Umbilical cord (tissue), 2 donors: Measurements from ENCODE around the gene ANKMY1. TPM values are rescaled to one million over a fixed set of nuclear protein-coding genes. Genes with fewer than 3 reads are reported as not detected.

ENCODE experiments used
- DNase-seq: peaks from one replicate; pipeline ENCODE4 v3.0.0-alpha.2; 2015; ENCODE audit warnings: low spot score
- total RNA-seq: library from RNA; depleted of rRNA; stranded (reverse); fragments of >200 nt; gene quantifications from one replicate; pipeline ENCODE4 v1.2.3, GENCODE V29; 2014; ENCODE audit warnings: low replicate concordance; ENCODE audit not compliant: insufficient read depth

The ANKMY1 gene
- total RNA-seq, 1 donor from 2014 or later = 14.2 TPM

DNA sequence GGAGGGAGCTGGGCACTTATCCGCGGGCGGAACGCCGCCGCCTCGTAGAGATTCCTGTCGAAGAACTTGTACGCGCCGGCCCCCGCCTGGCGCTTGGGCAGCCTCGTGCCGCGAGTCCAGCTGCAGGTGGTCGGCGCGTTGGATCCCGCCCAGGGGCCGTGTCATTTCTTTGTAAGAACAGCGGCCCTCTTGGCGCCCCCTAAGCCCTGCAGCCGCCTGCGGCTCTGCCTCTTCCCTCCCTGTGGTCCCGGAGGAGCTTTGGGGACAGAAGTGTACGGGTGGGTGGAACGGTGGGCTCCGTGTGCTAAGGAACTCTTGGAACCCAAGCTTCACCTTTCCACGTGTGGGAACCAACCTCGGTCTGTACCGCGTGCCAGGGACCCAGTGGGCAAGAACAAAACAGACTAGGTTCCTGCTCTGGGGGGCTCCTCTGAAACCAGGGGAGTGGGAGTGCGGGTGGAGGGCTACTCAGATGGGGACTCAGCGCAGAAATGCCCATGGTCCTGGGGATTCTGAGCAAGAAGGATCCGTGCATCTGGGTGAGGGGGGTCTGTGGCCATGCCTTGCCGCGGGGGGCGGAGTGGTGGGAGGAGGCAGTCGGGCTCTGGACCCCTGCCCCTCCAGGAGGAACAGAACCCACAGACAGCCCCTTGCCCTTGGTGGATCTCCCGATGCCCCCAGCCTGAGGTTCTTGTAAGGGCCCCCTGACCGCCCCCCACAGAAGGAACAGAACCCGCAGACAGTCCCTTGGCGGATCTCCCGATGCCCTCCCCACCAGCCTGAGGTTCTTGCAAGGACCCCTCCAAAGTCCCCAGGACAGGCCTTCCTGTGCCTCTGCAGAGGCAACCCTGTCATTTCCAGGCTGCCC is 120.9 kb downstream of the ANKMY1 start:
- DNase-seq = peak; percentile 58

DNA sequence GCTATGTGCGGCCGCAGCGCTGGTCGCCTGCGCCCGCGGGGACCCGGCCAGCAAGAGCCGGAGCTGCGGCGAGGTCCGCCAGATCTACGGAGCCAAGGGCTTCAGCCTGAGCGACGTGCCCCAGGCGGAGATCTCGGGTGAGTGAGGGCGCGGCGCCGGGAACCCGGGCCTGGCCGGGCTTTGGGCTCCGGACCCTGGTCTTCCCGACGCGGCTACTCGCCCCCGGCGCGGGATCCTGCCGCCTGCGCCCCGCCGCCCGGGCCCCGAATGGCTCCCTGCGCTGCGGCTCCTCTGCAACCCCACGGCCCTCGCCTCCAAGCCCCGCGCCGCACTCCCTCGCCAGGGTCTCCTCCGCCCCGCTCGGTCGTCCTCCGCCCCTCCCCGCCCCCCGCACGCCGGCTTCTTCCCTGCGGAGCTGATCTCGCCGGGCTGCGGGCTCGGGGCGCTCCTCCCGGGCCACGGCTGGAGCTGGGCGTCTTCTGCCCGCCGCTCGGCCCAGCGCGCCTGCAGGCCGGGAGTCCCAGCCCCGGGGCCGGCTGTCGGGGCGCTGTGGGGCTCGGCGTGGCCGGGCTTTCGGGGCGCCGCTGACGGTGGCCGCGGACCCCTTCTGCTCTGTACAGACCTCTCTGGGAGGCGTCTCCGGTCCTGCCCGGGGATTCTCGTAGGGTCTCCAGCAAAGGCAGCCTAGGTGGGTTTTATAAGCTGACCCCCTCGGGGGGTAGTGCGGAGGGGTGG is 121.7 kb downstream of the ANKMY1 start:
- no peak for DNase-seq

DNA sequence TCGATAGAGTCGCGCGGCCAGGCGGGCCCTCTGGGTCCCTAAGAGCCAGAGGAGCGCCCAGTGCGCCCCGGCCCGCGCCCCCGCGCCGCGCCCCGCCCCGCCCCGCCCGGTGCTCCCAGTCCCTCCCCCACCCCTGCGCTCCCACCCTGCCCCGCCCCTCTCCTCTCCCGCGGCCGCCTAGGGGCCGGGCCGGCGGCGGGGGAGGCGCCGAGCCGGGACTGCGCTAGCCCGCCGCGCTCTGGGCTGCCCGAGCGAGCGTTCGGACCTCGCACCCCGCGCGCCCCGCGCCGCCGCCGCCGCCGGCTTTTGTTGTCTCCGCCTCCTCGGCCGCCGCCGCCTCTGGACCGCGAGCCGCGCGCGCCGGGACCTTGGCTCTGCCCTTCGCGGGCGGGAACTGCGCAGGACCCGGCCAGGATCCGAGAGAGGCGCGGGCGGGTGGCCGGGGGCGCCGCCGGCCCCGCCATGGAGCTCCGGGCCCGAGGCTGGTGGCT is 122.3 kb downstream of the ANKMY1 start, which contains the start of gene GPC1:
TSS of gene GPC1 (plus strand) at position 207 of the 491 bp plus-strand sequence. CDS start at position 463, 256 bp downstream.
- DNase-seq = peak; percentile 83

DNA sequence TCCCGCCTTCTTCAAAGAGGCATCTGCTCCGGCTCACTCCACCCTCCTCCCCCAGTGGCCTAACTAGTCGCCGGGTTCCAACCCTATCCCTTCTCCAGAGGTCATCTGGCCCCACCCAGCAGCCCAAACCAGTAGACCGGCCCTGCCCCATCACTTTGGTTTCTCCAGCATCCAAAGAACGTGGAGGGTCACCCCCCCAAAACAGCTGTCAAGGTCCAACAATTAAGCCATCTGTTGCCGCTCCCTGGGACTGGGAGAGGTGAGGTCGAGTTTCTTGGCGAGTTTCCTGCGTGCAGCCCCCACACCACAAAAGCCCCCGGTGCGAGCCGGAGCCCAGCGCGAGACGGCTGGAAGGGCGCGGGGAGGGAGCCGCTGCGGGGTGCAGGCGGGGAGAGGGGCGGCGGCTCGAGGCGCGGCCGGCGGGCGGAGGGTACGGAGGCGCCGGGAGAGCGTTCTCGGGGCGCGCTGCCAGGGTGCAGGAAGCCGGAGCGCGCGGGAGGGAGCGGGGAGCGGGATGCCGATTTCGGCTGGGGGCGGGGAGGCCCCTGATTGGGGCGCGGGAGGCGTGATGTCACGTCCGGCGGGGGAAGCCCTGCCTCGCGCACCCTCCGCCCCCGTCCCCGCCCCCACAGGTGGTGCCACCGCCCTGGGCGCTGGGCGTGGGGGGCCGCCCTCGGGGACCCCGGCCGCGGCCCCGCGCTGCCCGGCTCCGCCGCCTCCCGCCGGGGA is 122.9 kb downstream of the ANKMY1 start:
- peak; percentile 93 for DNase-seq

DNA sequence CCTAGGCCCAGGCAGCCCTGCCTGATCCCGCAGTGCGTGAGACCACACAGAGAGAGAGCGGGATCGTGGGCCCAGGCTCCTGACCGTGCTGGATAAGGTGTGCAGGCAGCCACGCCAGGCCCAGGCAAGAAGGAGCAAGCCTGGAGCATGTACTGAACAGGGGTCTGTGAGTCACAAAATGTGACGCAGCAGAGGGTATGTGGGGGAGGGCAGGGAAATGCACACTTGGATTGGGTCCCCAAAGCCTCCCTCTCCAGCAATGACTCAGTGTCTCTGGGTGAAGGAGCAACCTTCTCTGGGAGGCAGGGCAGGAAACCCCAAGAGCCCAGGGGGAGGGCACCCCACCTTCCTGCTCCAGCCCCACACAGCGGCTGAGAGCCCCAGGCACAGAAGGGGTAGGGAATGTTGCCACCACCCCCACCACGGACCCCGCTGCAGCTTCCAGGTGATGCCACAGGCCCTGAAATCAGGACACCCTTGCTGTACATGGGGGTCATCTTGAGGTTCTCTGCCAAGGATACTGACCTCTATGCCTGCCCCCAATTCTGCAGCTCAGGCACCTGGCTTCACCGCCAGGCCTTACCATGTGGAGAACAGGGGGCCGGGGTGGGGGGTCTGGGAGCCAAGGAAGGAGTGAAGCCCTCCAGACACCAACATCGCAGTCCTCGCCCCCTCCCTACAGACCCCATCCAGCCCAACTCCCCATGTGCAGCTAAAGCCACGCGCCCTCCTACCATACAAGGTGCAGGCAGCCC is 123.6 kb downstream of the ANKMY1 start:
- DNase-seq = peak; percentile 84

DNA sequence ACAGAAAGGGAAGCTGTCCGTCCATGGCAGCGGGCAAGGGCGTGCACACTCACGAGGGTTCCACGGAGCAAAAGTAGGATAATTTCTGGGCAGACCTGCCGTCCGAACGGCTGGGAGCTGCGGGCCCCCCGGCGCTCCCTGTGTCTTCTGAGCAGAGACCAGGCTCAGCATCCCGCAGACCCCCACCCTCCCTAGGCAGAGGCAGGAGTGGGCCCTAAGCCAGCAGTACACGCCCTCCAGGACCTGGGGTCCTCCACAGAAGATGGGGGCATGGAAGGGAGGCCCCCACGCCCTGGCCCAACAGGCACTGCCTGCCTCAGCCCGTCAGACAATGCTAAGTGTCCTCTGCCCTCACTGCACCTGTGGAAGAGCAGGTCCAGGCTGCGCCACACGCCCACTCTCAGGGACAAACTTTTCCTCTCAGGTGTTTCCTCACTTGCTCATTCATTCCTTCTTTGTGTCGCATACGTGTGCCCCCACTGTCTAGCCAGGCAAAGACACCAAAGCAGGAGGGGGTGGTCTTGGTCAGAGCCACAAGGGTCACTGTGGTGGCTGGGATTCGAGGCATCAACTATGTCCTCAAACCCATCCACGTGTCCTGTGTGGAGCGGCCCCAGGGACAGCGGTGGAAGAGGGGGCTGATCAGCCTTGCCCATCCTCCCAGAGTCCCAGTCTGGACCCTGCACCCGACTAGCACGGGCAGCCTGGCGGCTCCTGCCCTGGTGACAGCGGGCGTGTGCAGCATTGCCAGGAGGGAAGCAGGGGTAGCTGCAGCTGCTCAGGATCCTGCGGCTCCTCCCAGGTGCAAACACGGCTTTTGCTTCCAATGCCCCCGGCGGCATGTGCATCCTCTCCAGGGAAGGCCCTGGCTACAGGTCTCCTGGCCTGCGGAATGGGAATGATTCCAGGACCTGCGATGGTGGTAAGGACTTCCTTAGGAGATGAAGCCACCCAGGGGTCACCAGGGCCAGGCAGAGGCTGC is 124.7 kb downstream of the ANKMY1 start:
- DNase-seq = no peak

DNA sequence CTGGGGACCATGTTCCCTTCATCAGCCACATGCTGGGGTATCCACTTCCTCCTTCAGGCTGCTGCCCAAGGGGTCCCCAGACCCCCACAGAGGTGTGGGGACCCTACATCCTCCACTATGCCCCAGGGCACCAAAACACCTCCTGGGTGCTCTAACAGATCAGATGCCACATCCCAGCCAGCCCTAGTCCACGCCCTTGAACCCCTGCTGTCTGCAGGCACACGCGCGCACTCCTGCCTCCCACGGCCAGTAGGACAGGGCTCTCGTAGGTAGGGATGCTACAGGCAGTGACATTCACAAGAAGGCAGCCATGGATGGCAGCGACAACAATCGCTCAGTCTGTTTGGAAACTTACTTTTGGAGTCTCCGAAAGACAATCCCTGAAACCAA is 125.4 kb downstream of the ANKMY1 start:
- DNase-seq = no peak

DNA sequence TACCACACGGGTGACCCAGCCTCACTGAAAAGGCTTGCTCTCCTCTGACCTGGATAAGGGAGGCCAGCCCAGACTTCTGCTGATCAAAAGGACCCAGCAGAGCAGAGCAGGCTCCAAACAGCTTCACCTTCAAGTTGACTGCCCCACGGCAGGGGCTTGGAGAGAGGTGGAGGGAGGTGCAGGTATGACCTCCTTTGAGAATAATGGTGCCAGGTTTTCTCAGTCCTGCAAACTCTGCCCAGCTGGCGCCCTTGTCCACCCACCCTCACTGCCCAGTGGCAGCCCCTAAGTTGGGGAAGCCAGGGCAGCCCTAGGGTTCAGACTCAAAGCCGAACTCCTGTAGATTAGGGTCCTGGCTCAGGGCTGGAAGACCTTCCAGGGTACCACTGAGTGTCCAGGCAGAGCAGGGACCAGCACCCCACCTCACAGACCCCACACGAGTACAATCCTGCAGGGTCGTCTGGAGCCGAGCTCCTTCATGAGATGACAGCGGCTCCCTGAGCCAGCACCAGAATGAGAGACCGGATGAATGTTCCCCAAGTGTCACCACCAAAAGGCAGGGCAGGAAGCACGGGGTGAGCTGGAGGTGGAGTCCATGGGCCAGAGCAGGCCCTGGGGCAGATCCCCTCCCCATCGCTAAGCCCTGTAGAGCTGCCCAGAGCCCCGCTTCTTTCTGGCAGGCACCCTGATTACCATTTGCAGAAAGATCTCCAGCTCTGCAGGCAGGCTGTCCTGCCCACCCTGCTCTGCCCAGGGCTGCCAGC is 125.9 kb downstream of the ANKMY1 start:
- DNase-seq = no peak

DNA sequence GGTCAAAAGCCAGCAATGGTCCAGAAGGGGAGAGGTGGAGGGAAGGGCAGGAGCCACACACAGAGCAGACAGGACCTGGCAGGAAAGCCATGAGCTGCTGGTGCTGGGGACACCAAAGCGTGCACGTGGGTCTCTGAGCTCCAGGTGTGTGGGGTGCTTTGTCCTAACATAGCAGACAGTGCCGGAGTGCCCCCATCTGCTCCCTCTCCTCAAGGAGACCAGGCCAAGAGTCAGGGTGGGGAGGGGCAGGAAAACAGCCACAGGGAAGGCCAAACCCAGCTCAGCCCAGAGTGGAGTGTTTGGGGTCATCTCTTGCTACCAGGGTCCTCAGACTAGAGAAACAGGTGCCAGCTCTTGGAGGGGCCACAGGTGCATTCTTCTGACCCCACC is 126.5 kb downstream of the ANKMY1 start:
- no peak for DNase-seq

DNA sequence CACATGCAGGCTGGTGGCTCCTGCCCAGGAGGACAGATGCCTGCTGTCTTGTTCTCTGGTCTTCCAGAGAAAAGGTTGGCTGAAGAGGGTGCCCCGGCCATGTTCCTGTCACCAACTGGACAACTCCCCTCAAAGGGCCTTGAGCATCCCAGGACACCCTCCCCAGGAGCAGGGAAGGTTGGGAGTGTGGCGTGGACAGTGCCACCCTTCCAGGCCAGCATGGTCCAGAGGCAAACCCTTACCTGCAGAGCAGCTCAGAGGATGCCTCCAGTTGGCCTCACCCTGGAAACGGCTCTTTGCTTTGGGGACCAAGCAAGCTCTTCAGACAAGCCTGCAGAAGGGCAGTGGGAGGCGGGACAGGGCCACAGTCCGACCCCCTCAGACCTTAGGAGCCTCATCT is 127.2 kb downstream of the ANKMY1 start:
- DNase-seq = no peak

DNA sequence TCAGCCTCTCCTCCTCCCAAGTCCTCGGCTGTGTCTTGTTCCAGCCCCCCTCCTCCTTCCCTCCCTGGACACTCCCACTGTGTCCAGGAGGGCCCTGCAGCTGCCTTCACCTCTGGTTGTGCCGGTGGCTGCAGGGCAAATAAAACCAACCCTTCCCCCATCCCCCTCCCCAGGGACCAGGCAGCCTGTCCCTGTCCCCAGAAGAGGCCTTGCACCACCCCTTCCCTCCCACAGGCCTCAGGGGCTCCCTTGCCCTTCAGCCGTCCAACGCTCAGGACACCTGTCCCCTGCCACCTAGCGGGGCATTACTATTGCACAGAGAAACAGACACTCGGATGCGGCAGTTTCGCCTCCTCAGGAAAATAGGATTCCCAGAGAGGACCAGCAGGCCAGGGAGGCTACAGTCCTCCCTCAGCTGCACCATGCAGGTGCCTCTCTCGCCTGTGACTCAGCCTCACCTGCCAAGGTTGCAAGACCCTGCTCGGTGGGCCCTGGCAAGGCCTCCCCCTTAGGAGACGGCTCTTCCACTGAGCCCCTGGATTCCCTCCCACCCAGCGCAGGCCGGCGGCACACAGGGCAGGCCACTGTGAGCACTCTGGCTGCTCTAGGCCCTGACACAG is 127.8 kb downstream of the ANKMY1 start:
- DNase-seq = no peak

Other genes starting within 250 kb of the ANKMY1 start
- gene GPC1, start 122.3 kb downstream of the ANKMY1 start, total RNA-seq = 29.9 TPM
- 2.2 TPM for gene DUSP28, start 2.4 kb upstream of the ANKMY1 start, total RNA-seq
- 16.6 TPM for gene RNPEPL1, start 10.5 kb upstream of the ANKMY1 start, total RNA-seq
- 12.3 TPM for gene CAPN10, start 28.7 kb upstream of the ANKMY1 start, total RNA-seq
- 3.1 TPM for gene GPR35, start 67.5 kb upstream of the ANKMY1 start, total RNA-seq
- 0.96 TPM for gene AQP12B, start 124.9 kb upstream of the ANKMY1 start, total RNA-seq
- gene AQP12A, start 133.9 kb upstream of the ANKMY1 start, total RNA-seq = not detected